Measurements from ENCODE around the gene TOLLIP.

The TOLLIP gene

DNA sequence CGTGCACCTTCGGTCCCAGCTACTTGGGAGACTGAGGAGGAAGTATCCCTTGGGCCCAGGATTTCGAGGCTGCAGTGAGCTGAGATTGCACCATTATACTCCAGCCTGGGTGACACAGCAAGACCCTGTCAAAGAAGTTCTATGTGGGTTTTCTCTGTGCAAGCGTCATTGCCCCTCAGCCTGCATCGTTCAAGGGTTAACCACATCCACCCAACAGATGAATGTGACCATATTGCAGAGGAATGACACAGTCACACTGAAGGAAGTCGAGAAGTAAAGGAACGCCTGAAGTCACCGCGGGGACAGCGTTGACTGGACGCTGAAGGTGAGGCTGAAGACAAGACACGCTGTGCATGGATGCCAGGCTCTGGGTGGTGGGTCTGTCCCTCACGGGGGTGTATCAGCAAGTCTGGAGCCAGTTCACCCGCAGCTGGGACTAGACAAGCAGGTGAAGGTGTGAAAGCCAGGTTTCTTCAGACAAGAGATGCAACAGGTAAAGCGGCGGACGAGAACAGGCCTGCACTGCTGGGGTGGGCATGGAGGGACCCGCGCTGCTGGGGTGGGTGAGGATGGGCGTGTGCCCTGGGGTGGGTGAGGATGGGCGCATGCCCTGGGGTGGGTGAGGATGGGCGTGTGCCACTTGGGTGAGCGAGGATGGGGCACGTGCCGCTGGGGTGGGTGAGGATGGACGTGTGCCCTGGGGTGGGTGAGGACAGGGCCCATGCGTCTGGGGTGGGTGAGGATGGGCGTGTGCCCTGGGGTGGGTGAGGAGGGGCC, 36.5 kb upstream of the TOLLIP start:
- no peak for ATAC-seq
- TF ChIP-seq, protein P1, sequence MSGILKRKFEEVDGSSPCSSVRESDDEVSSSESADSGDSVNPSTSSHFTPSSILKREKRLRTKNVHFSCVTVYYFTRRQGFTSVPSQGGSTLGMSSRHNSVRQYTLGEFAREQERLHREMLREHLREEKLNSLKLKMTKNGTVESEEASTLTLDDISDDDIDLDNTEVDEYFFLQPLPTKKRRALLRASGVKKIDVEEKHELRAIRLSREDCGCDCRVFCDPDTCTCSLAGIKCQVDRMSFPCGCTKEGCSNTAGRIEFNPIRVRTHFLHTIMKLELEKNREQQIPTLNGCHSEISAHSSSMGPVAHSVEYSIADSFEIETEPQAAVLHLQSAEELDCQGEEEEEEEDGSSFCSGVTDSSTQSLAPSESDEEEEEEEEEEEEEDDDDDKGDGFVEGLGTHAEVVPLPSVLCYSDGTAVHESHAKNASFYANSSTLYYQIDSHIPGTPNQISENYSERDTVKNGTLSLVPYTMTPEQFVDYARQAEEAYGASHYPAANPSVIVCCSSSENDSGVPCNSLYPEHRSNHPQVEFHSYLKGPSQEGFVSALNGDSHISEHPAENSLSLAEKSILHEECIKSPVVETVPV (CRISPR knock-in tag; IDR thresholded peaks at IDR 0.05): no peak
- TF ChIP-seq ZFP3 (CRISPR knock-in tag; IDR thresholded peaks at IDR 0.05) (no peak), TOX (CRISPR knock-in tag; IDR thresholded peaks at IDR 0.05; ENCODE audit: borderline replicate concordance) (no peak), ZNF8 (CRISPR knock-in tag; IDR thresholded peaks at IDR 0.05) (no peak), PPARA (CRISPR knock-in tag; IDR thresholded peaks at IDR 0.05; ENCODE audit: borderline replicate concordance) (no peak), TCF4 (CRISPR knock-in tag; IDR thresholded peaks at IDR 0.05; ENCODE audit: borderline replicate concordance) (no peak), CREB5 (CRISPR knock-in tag; IDR thresholded peaks at IDR 0.05; ENCODE audit: low read depth) (no peak), ISL1 (CRISPR knock-in tag; IDR thresholded peaks at IDR 0.05) (no peak), SNAI2 (CRISPR knock-in tag; IDR thresholded peaks at IDR 0.05) (no peak), POU6F1 (CRISPR knock-in tag; IDR thresholded peaks at IDR 0.05; ENCODE audit: borderline replicate concordance, low read depth) (no peak), ARNTL (CRISPR knock-in tag; IDR thresholded peaks at IDR 0.05; ENCODE audit: borderline replicate concordance, low read depth) (no peak), TSHZ2 (CRISPR knock-in tag; IDR thresholded peaks at IDR 0.05) (no peak), OSR1 (CRISPR knock-in tag; IDR thresholded peaks at IDR 0.05) (no peak)

- no peak for ATAC-seq
- TF ChIP-seq ZNF8 (CRISPR knock-in tag; IDR thresholded peaks at IDR 0.05) (no peak), RARB (CRISPR knock-in tag; IDR thresholded peaks at IDR 0.05) (no peak), TCF4 (CRISPR knock-in tag; IDR thresholded peaks at IDR 0.05; ENCODE audit: borderline replicate concordance) (no peak), PPARA (CRISPR knock-in tag; IDR thresholded peaks at IDR 0.05; ENCODE audit: borderline replicate concordance) (no peak), ZNF70 (CRISPR knock-in tag; IDR thresholded peaks at IDR 0.05) (no peak), ZFP30 (CRISPR knock-in tag; IDR thresholded peaks at IDR 0.05) (no peak), ARNTL (CRISPR knock-in tag; IDR thresholded peaks at IDR 0.05; ENCODE audit: borderline replicate concordance, low read depth) (no peak), ZC3H10 (CRISPR knock-in tag; IDR thresholded peaks at IDR 0.05) (no peak), ESRRG (CRISPR knock-in tag; IDR thresholded peaks at IDR 0.05) (no peak), CSDC2 (CRISPR knock-in tag; IDR thresholded peaks at IDR 0.05) (no peak), OSR1 (CRISPR knock-in tag; IDR thresholded peaks at IDR 0.05) (no peak), TSHZ2 (CRISPR knock-in tag; IDR thresholded peaks at IDR 0.05) (no peak), CREB5 (CRISPR knock-in tag; IDR thresholded peaks at IDR 0.05; ENCODE audit: low read depth) (no peak), TOX (CRISPR knock-in tag; IDR thresholded peaks at IDR 0.05; ENCODE audit: borderline replicate concordance) (no peak)
- TF ChIP-seq, protein P1 (CRISPR knock-in tag; IDR thresholded peaks at IDR 0.05): no peak
These were observed 34.7 kb upstream of the TOLLIP start for GRCh38 chr11:1344056-1344635.
